ENCODE results near the gene TRMT61A.

Gene TRMT61A

GRCh38 chr14:103535081-103535890, 6.3 kb downstream of the TRMT61A start:
- Histone ChIP-seq H3K9me3 (ENCODE audit: control insufficient read depth in 2 of 2, low read length in 2 of 2) (no peaks in the 10 kb centered on the region), H3K27ac (ENCODE audit: low read depth in 2 of 2, low read length in 2 of 2) (peak overlapping the region; percentile 42 to 71), H3K4me3 (ENCODE audit: low read length in 2 of 2) (no peak overlapping the region), H3K27me3 (ENCODE audit: control insufficient read depth in 2 of 2, insufficient read depth in 2 of 2, low read length in 2 of 2) (no peaks in the 10 kb centered on the region), H3K9ac (ENCODE audit: low read depth in 1 of 2, low read length in 2 of 2) (peak overlapping the region in 1 of 2 donors; percentile 3), H3K36me3 (ENCODE audit: control insufficient read depth in 2 of 2, insufficient read depth in 2 of 2, low read length in 2 of 2) (peaks cover 3 to 5% of the 10 kb centered on the region in 2 donors), H3K4me1 (ENCODE audit: control insufficient read depth in 2 of 2, insufficient read depth in 2 of 2, low read length in 2 of 2) (peaks cover 18 to 21% of the 10 kb centered on the region in 2 donors)

- Histone ChIP-seq H3K36me3 (ENCODE audit: control insufficient read depth in 2 of 2, insufficient read depth in 2 of 2, low read length in 2 of 2) (peaks cover 3 to 5% of the 10 kb centered on the region in 2 donors), H3K9me3 (ENCODE audit: control insufficient read depth in 2 of 2, low read length in 2 of 2) (no peaks in the 10 kb centered on the region), H3K4me1 (ENCODE audit: control insufficient read depth in 2 of 2, insufficient read depth in 2 of 2, low read length in 2 of 2) (peaks cover 17 to 23% of the 10 kb centered on the region in 2 donors), H3K9ac (ENCODE audit: low read depth in 1 of 2, low read length in 2 of 2) (peak overlapping the region in 1 of 2 donors; percentile 3), H3K4me3 (ENCODE audit: low read length in 2 of 2) (no peak overlapping the region), H3K27ac (ENCODE audit: low read depth in 2 of 2, low read length in 2 of 2) (peak overlapping the region; percentile 38 to 42), H3K27me3 (ENCODE audit: control insufficient read depth in 2 of 2, insufficient read depth in 2 of 2, low read length in 2 of 2) (no peaks in the 10 kb centered on the region)
Observed at GRCh38 chr14:103535891-103536565, 7.0 kb downstream of the TRMT61A start.

GRCh38 chr14:103536693-103537092, 7.7 kb downstream of the TRMT61A start:
- H3K4me1 ChIP-seq (ENCODE audit: control insufficient read depth in 2 of 2, insufficient read depth in 2 of 2, low read length in 2 of 2): peaks cover 23 to 30% of the 10 kb centered on the region in 2 donors
- no peak overlapping the region for H3K4me3 ChIP-seq (ENCODE audit: low read length in 2 of 2)
- no peak overlapping the region for H3K9ac ChIP-seq (ENCODE audit: low read depth in 1 of 2, low read length in 2 of 2)
- peaks cover 3 to 5% of the 10 kb centered on the region in 2 donors for H3K36me3 ChIP-seq (ENCODE audit: control insufficient read depth in 2 of 2, insufficient read depth in 2 of 2, low read length in 2 of 2)
- no peak overlapping the region for H3K27ac ChIP-seq (ENCODE audit: low read depth in 2 of 2, low read length in 2 of 2)
- no peaks in the 10 kb centered on the region for H3K9me3 ChIP-seq (ENCODE audit: control insufficient read depth in 2 of 2, low read length in 2 of 2)
- H3K27me3 ChIP-seq (ENCODE audit: control insufficient read depth in 2 of 2, insufficient read depth in 2 of 2, low read length in 2 of 2): no peaks in the 10 kb centered on the region

- no peaks in the 10 kb centered on the region for H3K27me3 ChIP-seq (ENCODE audit: control insufficient read depth in 2 of 2, insufficient read depth in 2 of 2, low read length in 2 of 2)
- no peaks in the 10 kb centered on the region for H3K9me3 ChIP-seq (ENCODE audit: control insufficient read depth in 2 of 2, low read length in 2 of 2)
- no peak overlapping the region for H3K27ac ChIP-seq (ENCODE audit: low read depth in 2 of 2, low read length in 2 of 2)
- H3K9ac ChIP-seq (ENCODE audit: low read depth in 1 of 2, low read length in 2 of 2): no peak overlapping the region
- peaks cover 3 to 5% of the 10 kb centered on the region in 2 donors for H3K36me3 ChIP-seq (ENCODE audit: control insufficient read depth in 2 of 2, insufficient read depth in 2 of 2, low read length in 2 of 2)
- H3K4me3 ChIP-seq (ENCODE audit: low read length in 2 of 2): no peak overlapping the region
- H3K4me1 ChIP-seq (ENCODE audit: control insufficient read depth in 2 of 2, insufficient read depth in 2 of 2, low read length in 2 of 2): peaks cover 30 to 37% of the 10 kb centered on the region in 2 donors
Observed at GRCh38 chr14:103537175-103537990, 8.4 kb downstream of the TRMT61A start.

- H3K27ac ChIP-seq (ENCODE audit: low read depth in 2 of 2, low read length in 2 of 2): peak overlapping the region; percentile 49 to 52
- peak overlapping the region in 1 of 2 donors; percentile 3 for H3K9ac ChIP-seq (ENCODE audit: low read depth in 1 of 2, low read length in 2 of 2)
- peaks cover 41 to 47% of the 10 kb centered on the region in 2 donors for H3K4me1 ChIP-seq (ENCODE audit: control insufficient read depth in 2 of 2, insufficient read depth in 2 of 2, low read length in 2 of 2)
- H3K27me3 ChIP-seq (ENCODE audit: control insufficient read depth in 2 of 2, insufficient read depth in 2 of 2, low read length in 2 of 2): no peaks in the 10 kb centered on the region
- peaks cover 3 to 5% of the 10 kb centered on the region in 2 donors for H3K36me3 ChIP-seq (ENCODE audit: control insufficient read depth in 2 of 2, insufficient read depth in 2 of 2, low read length in 2 of 2)
- no peaks in the 10 kb centered on the region for H3K9me3 ChIP-seq (ENCODE audit: control insufficient read depth in 2 of 2, low read length in 2 of 2)
- no peak overlapping the region for H3K4me3 ChIP-seq (ENCODE audit: low read length in 2 of 2)
Observed at GRCh38 chr14:103538291-103539055, 9.5 kb downstream of the TRMT61A start.

GRCh38 chr14:103539056-103539825, 10.2 kb downstream of the TRMT61A start:
- peak overlapping the region in 1 of 2 donors; percentile 12 for H3K9ac ChIP-seq (ENCODE audit: low read depth in 1 of 2, low read length in 2 of 2)
- H3K9me3 ChIP-seq (ENCODE audit: control insufficient read depth in 2 of 2, low read length in 2 of 2): no peaks in the 10 kb centered on the region
- H3K4me3 ChIP-seq (ENCODE audit: low read length in 2 of 2): no peak overlapping the region
- H3K27ac ChIP-seq (ENCODE audit: low read depth in 2 of 2, low read length in 2 of 2): peak overlapping the region; percentile 9 to 52
- no peaks in the 10 kb centered on the region for H3K27me3 ChIP-seq (ENCODE audit: control insufficient read depth in 2 of 2, insufficient read depth in 2 of 2, low read length in 2 of 2)
- H3K4me1 ChIP-seq (ENCODE audit: control insufficient read depth in 2 of 2, insufficient read depth in 2 of 2, low read length in 2 of 2): peaks cover 44 to 54% of the 10 kb centered on the region in 2 donors
- H3K36me3 ChIP-seq (ENCODE audit: control insufficient read depth in 2 of 2, insufficient read depth in 2 of 2, low read length in 2 of 2): peaks cover 3 to 5% of the 10 kb centered on the region in 2 donors

- Histone ChIP-seq H3K9ac (ENCODE audit: low read depth in 1 of 2, low read length in 2 of 2) (peak overlapping the region; percentile 32 to 63), H3K4me1 (ENCODE audit: control insufficient read depth in 2 of 2, insufficient read depth in 2 of 2, low read length in 2 of 2) (peaks cover 44 to 60% of the 10 kb centered on the region in 2 donors)
Observed at GRCh38 chr14:103540821-103541708, 12.1 kb downstream of the TRMT61A start.

GRCh38 chr14:103541709-103542604, 13.0 kb downstream of the TRMT61A start:
- no peaks in the 10 kb centered on the region for H3K27me3 ChIP-seq (ENCODE audit: control insufficient read depth in 2 of 2, insufficient read depth in 2 of 2, low read length in 2 of 2)
- peak overlapping the region; percentile 56 to 85 for H3K27ac ChIP-seq (ENCODE audit: low read depth in 2 of 2, low read length in 2 of 2)
- no peaks in the 10 kb centered on the region for H3K9me3 ChIP-seq (ENCODE audit: control insufficient read depth in 2 of 2, low read length in 2 of 2)
- H3K9ac ChIP-seq (ENCODE audit: low read depth in 1 of 2, low read length in 2 of 2): peak overlapping the region; percentile 14 to 61
- H3K4me1 ChIP-seq (ENCODE audit: control insufficient read depth in 2 of 2, insufficient read depth in 2 of 2, low read length in 2 of 2): peaks cover 44 to 62% of the 10 kb centered on the region in 2 donors
- peak overlapping the region in 1 of 2 donors; percentile 13 for H3K4me3 ChIP-seq (ENCODE audit: low read length in 2 of 2)
- H3K36me3 ChIP-seq (ENCODE audit: control insufficient read depth in 2 of 2, insufficient read depth in 2 of 2, low read length in 2 of 2): no peaks in the 10 kb centered on the region

More at GRCh38 chr14:103540821-103541708, 12.1 kb downstream of the TRMT61A start:
- H3K27me3 ChIP-seq (ENCODE audit: control insufficient read depth in 2 of 2, insufficient read depth in 2 of 2, low read length in 2 of 2): no peaks in the 10 kb centered on the region
- H3K9me3 ChIP-seq (ENCODE audit: control insufficient read depth in 2 of 2, low read length in 2 of 2): no peaks in the 10 kb centered on the region
- H3K36me3 ChIP-seq (ENCODE audit: control insufficient read depth in 2 of 2, insufficient read depth in 2 of 2, low read length in 2 of 2): no peaks in the 10 kb centered on the region
- peak overlapping the region; percentile 56 to 85 for H3K27ac ChIP-seq (ENCODE audit: low read depth in 2 of 2, low read length in 2 of 2)
- no peak overlapping the region for H3K4me3 ChIP-seq (ENCODE audit: low read length in 2 of 2)

Measured in mucosa of rectum (tissue), 2 donors.